Panc1 (cell line): ENCODE data around the gene CHRM4. TPM values are rescaled to one million over a fixed set of nuclear protein-coding genes. Genes with fewer than 3 reads are reported as not detected.

Experiments
- ATAC-seq: fragments of 200-7000 bp; cut with Tn5 transposase; 2 replicates; pipeline ENCODE4 v1.9.1; 2020; ENCODE audit warnings: mild to moderate bottlenecking, moderate library complexity
- BruUV-seq: library from RNA; stranded (reverse); fragments of 400-500 nt; replicated peaks from 2 replicates; lab custom pipeline; 2021; lab: Mats Ljungman, UMichigan
- CTCF ChIA-PET: fragments of 300-600 bp; sonication (Branson Sonifier 250); formaldehyde crosslinking; loops from one replicate; lab custom pipeline; 2022; ENCODE audit warnings: antibody characterized with exemption; lab: Charles Lee
- POLR2A ChIA-PET: fragments of 300-600 bp; sonication (Branson Sonifier 250); formaldehyde crosslinking; loops from one replicate; lab custom pipeline; 2022; ENCODE audit warnings: antibody characterized with exemption; lab: Charles Lee
- DNase-seq: peaks from one replicate; pipeline ENCODE4 v3.0.0-alpha.2; 2010; ENCODE audit warnings: low read depth, low spot score
- H3K27ac ChIP-seq: 2 replicates; pipeline ENCODE4 v1.5.1; 2011; ENCODE audit warnings: mild to moderate bottlenecking, low read length, inconsistent platforms
- H3K27me3 ChIP-seq: fragments of 200-500 bp; sonication (Bioruptor generic); 2 replicates; pipeline ENCODE4 v1.6.0; 2014; ENCODE audit warnings: low read length, inconsistent platforms; ENCODE audit not compliant: control insufficient read depth, insufficient read depth
- H3K36me3 ChIP-seq: fragments of 200-500 bp; sonication (Bioruptor generic); 2 replicates; pipeline ENCODE4 v1.5.1; 2014; ENCODE audit warnings: inconsistent platforms, mild to moderate bottlenecking, low read length, moderate library complexity; ENCODE audit not compliant: control insufficient read depth, insufficient read depth
- H3K4me1 ChIP-seq: 2 replicates; pipeline ENCODE4 v1.5.1; 2011; ENCODE audit warnings: inconsistent platforms, mild to moderate bottlenecking, low read length, moderate library complexity; ENCODE audit not compliant: control insufficient read depth, insufficient read depth
- H3K4me3 ChIP-seq, 2 experiments: 2 replicates each; pipeline ENCODE4 v1.5.1; 2011 to 2012; ENCODE audit warnings: low read depth in 2 of 2, low read length in 2 of 2, mild to moderate bottlenecking in 2 of 2, inconsistent platforms in 1 of 2, moderate library complexity in 1 of 2
- H3K9me3 ChIP-seq: fragments of 200-500 bp; sonication (Bioruptor generic); 2 replicates; pipeline ENCODE4 v1.5.1; 2014; ENCODE audit warnings: low read depth, mild to moderate bottlenecking, inconsistent platforms, low read length, moderate library complexity; ENCODE audit not compliant: control insufficient read depth, insufficient read depth
- CTCF ChIP-seq: fragments of 450-650 bp; IDR thresholded peaks from 2 replicates; pipeline ENCODE4 v1.5.1; 2017; ENCODE audit warnings: mild to moderate bottlenecking
- POLR2AphosphoS5 ChIP-seq: IDR thresholded peaks from 2 replicates; pipeline ENCODE4 v1.6.1; 2012; ENCODE audit warnings: mild to moderate bottlenecking, low read depth, low read length, moderate library complexity
- REST ChIP-seq, 2 experiments: IDR thresholded peaks; 2 replicates each; pipeline ENCODE4 v1.6.1; 2011 to 2012; ENCODE audit warnings: low read depth in 2 of 2, control low read depth in 1 of 2, low read length in 1 of 2, mild to moderate bottlenecking in 1 of 2, moderate library complexity in 1 of 2; ENCODE audit not compliant: insufficient read depth in 1 of 2
- SIN3A ChIP-seq: IDR thresholded peaks from 2 replicates; pipeline ENCODE4 v1.6.1; 2012; ENCODE audit warnings: low read depth, mild to moderate bottlenecking, low read length, moderate library complexity, borderline replicate concordance; ENCODE audit not compliant: insufficient read depth
- TCF7L2 ChIP-seq: IDR thresholded peaks from 2 replicates; pipeline ENCODE4 v1.6.1; 2011; ENCODE audit warnings: mild to moderate bottlenecking, low read depth, low read length, inconsistent platforms
- in situ Hi-C: cut with HindIII; loops from 2 replicates; pipeline ENCODE4 v1.10.0; 2016; ENCODE audit warnings: low sequenced_read_pairs, low pct_unique_long_range_greater_than_20kb
- intact Hi-C: fragments of 100-400 bp; cut with micrococcal nuclease; formaldehyde crosslinking; loops from one replicate; pipeline ENCODE4 v1.10.0; 2022; ENCODE audit not compliant: unreplicated experiment
- total RNA-seq: library from RNA; stranded (reverse); gene quantifications from one replicate; pipeline ENCODE4 v1.2.1, GENCODE V29; 2021; ENCODE audit not compliant: unreplicated experiment

Gene CHRM4
- total RNA-seq, 1 experiment from 2014 or later, result 3.1 TPM

- CTCF ChIA-PET, result no interaction called here
- DNase-seq, result no peak
- peaks cover 7% of the 10 kb centered on the region for H3K4me1 ChIP-seq
- ATAC-seq, result no peak
- intact Hi-C loops (no loop called here), in situ Hi-C loops (no loop called here)
- no TSS peak for BruUV-seq
- POLR2A ChIA-PET, result no interaction called here
- H3K36me3 ChIP-seq, result no peaks in the 10 kb centered on the region
- H3K27me3 ChIP-seq, result peaks cover 13% of the 10 kb centered on the region
- H3K4me3 ChIP-seq, result no peak overlapping the region
- no peaks in the 10 kb centered on the region for H3K9me3 ChIP-seq
- TF ChIP-seq SIN3A, result no peak
- no peak for TF ChIP-seq TCF7L2
- no peak for TF ChIP-seq POLR2AphosphoS5
- TF ChIP-seq REST (IDR thresholded peaks at IDR 0.05; ENCODE audit: insufficient read depth in 1 of 2, low read depth in 2 of 2, low read length in 1 of 2), result no peak
- TF ChIP-seq CTCF, result no peak
- H3K27ac ChIP-seq, result no peak overlapping the region
Observed at GRCh38 chr11:46335890-46336562, 55.5 kb downstream of the CHRM4 start.

GRCh38 chr11:46335271-46335670, 56.3 kb downstream of the CHRM4 start:
- DNase-seq (no peak), ATAC-seq (no peak)
- Histone ChIP-seq H3K27me3 (peaks cover 13% of the 10 kb centered on the region), H3K36me3 (no peaks in the 10 kb centered on the region), H3K9me3 (no peaks in the 10 kb centered on the region), H3K4me1 (peaks cover 7% of the 10 kb centered on the region), H3K27ac (no peak overlapping the region), H3K4me3 (no peak overlapping the region)
- in situ Hi-C loops (no loop called here), intact Hi-C loops (no loop called here)
- no peak for TF ChIP-seq REST (IDR thresholded peaks at IDR 0.05; ENCODE audit: insufficient read depth in 1 of 2, low read depth in 2 of 2, low read length in 1 of 2)
- TF ChIP-seq CTCF, result no peak
- no peak for TF ChIP-seq POLR2AphosphoS5
- no peak for TF ChIP-seq TCF7L2
- no peak for TF ChIP-seq SIN3A
- CTCF ChIA-PET, result interaction anchor here (0.7 kb wide), 1 partner anchor 446 kb away, joined by 5 read pairs; no protein-coding TSS in a partner anchor
- POLR2A ChIA-PET, result no interaction called here
- no TSS peak for BruUV-seq
